ENCODE measurements around the gene GPBP1. TPM values are rescaled to one million over a fixed set of nuclear protein-coding genes. Genes with fewer than 3 reads are reported as not detected.
A peak's percentile ranks its signal among the peaks of the same experiment; 100 is the strongest.

GPBP1 gene, protein sequence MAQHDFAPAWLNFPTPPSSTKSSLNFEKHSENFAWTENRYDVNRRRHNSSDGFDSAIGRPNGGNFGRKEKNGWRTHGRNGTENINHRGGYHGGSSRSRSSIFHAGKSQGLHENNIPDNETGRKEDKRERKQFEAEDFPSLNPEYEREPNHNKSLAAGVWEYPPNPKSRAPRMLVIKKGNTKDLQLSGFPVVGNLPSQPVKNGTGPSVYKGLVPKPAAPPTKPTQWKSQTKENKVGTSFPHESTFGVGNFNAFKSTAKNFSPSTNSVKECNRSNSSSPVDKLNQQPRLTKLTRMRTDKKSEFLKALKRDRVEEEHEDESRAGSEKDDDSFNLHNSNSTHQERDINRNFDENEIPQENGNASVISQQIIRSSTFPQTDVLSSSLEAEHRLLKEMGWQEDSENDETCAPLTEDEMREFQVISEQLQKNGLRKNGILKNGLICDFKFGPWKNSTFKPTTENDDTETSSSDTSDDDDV
- 113 TPM for total RNA-seq (2013)
- polyA plus RNA-seq (10 to 100 TPM; 23.2 to 43.7 (median 30.9) TPM), polyA minus RNA-seq (22.3 and 35.4 TPM in 2 replicates), total RNA-seq (217 to 318 (median 261) reads per million in 11 experiments)

DNA sequence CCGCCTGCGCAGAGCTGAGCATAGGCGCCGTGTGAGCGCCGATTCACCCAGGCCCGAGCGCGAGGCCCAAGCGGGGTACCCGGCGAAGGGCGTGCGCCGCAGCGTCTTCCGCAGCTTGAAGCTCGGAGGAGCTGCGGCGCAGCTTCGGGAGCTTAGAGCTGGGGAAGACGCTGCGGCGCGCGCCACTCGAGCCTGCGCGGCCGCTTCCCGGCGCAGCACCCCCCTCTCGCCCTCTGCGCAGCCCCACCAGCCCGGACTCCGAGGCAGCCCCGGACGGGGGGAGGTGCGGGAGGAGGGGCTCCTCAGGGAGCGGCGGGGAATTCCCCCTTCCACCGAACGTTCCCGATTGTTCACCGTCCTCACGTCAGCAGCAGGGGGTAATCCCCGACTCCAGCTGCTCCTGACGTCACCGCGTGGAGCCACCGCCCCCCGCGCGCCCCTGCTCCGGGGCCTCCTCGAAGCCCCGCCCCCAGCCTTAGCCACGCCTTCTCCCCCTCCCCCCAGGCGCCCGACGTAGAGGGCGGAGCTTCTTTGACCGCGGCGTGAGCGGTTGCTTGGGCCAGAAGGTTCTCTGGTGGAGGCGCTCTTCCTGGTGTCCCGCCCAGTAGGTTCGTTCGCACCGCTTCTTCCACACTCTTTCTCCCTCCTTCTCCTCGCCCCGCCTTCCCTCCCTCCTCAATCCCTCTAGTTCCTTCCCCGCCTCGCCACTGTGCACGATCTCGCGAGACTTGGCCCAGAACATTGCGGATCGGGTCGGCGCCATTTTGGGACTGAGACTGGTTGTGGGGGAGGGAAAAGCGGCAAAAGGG, at the start of gene GPBP1:
GPBP1 (plus strand) TSS at position 741 of the 809 bp plus-strand sequence. CDS start 40,072 bp downstream, outside the sequence.
- H3K4me3 ChIP-seq (replicated peaks in 1 of 3; ENCODE audit: low read depth in 2 of 3, low read length in 3 of 3), result peak within 1 kb of the TSS; percentile 69 to 99 (median 93)
- H3K4me2 ChIP-seq (replicated peaks; ENCODE audit: extremely low read depth, low read length, poor library complexity, severe bottlenecking), result peak within 1 kb of the TSS; percentile 90
- Mint-ChIP-seq H3K36me3 (peaks cover 4 to 9% of the 10 kb centered on the region in 2 donors), H3K9me3 (peaks cover 0 to 4% (median 0%) of the 10 kb centered on the region in 7 donors), H3K4me3 (peak within 1 kb of the TSS; percentile 89 to 96), H3K27me3 (ENCODE audit: low read depth in 3 of 3) (peaks cover 0 to 2% (median 2%) of the 10 kb centered on the region in 3 donors), H3K27ac (peak within 1 kb of the TSS; percentile 99 to 100 (median 99)), H3K4me1 (peaks cover 39% of the 10 kb centered on the region)
- H4K20me1 ChIP-seq (ENCODE audit: insufficient read depth, low read length), result peaks cover 28% of the 10 kb centered on the region
- H3K9me3 ChIP-seq (replicated peaks in 1 of 2; ENCODE audit: control insufficient read depth in 1 of 2, insufficient read depth in 1 of 2, low read length in 2 of 2), result no peaks in the 10 kb centered on the region
- intact Hi-C loops (cut with micrococcal nuclease), result loop anchor here (2.0 to 10.0 kb wide), 5 partner anchors 34 to 1179 kb away; partner anchors contain the start of genes IL6ST (in 1 of the 2) and SETD9 (in 1 of the 2)
- TF ChIP-seq, protein P1, sequence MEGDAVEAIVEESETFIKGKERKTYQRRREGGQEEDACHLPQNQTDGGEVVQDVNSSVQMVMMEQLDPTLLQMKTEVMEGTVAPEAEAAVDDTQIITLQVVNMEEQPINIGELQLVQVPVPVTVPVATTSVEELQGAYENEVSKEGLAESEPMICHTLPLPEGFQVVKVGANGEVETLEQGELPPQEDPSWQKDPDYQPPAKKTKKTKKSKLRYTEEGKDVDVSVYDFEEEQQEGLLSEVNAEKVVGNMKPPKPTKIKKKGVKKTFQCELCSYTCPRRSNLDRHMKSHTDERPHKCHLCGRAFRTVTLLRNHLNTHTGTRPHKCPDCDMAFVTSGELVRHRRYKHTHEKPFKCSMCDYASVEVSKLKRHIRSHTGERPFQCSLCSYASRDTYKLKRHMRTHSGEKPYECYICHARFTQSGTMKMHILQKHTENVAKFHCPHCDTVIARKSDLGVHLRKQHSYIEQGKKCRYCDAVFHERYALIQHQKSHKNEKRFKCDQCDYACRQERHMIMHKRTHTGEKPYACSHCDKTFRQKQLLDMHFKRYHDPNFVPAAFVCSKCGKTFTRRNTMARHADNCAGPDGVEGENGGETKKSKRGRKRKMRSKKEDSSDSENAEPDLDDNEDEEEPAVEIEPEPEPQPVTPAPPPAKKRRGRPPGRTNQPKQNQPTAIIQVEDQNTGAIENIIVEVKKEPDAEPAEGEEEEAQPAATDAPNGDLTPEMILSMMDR (IDR thresholded peaks at IDR 0.05), result no peak
- H3K4me1 ChIP-seq (ENCODE audit: control insufficient read depth in 1 of 2, insufficient read depth in 2 of 2, low read length in 2 of 2), result peaks cover 46 to 55% of the 10 kb centered on the region in 2 donors
- H2AFZ ChIP-seq (ENCODE audit: insufficient read depth, low read depth, low read length, poor library complexity, severe bottlenecking), result peak within 1 kb of the TSS; percentile 72
- H3K36me3 ChIP-seq (replicated peaks in 1 of 2; ENCODE audit: control insufficient read depth in 1 of 2, insufficient read depth in 2 of 2, low read length in 2 of 2), result peaks cover 0 to 7% of the 10 kb centered on the region in 2 donors
- DNase-seq, result peak; percentile 98 to 99 (median 99)
- H3K27ac ChIP-seq (ENCODE audit: low read depth in 1 of 2, low read length in 2 of 2), result peak within 1 kb of the TSS; percentile 98 to 100
- no peaks in the 10 kb centered on the region for H3K27me3 ChIP-seq (ENCODE audit: control insufficient read depth in 2 of 2, insufficient read depth in 2 of 2, low read length in 2 of 2)
- H3K79me2 ChIP-seq (ENCODE audit: insufficient read depth, low read length), result peaks cover 46% of the 10 kb centered on the region
- peak within 1 kb of the TSS; percentile 97 for H3K9ac ChIP-seq (ENCODE audit: insufficient read depth, low read length, poor library complexity, severe bottlenecking)
- WGBS (ENCODE audit: insufficient coverage), result under 1% methylated on average over 61 of the region's 83 CpGs

DNA sequence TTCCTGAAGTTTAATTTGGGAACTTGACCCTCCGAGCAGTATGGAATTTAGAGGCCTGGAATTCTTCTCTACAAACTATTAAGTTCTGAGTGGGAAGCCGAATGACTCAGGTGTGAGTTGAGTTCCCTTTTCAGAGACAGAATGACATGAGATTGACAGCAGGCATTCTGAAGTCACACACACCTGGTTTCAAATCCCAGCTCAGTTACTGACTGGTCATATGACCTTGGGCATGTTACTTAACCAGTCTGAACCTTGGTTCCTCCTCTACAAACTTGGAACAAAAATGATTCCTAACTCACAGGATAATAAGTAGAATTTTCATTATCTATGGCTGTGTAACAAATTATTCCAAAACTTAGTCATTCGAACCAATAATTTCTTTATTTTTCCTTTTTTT, 45.5 kb upstream of the GPBP1 start:
- Histone ChIP-seq H2AFZ (ENCODE audit: insufficient read depth, low read depth, low read length, poor library complexity, severe bottlenecking) (no peak overlapping the region), H3K9ac (ENCODE audit: insufficient read depth, low read length, poor library complexity, severe bottlenecking) (no peak overlapping the region), H3K27me3 (ENCODE audit: control insufficient read depth in 2 of 2, insufficient read depth in 2 of 2, low read length in 2 of 2) (no peaks in the 10 kb centered on the region), H3K27ac (ENCODE audit: low read depth in 1 of 2, low read length in 2 of 2) (no peak overlapping the region), H3K9me3 (replicated peaks in 1 of 2; ENCODE audit: control insufficient read depth in 1 of 2, insufficient read depth in 1 of 2, low read length in 2 of 2) (peaks cover 0 to 9% of the 10 kb centered on the region in 2 donors), H4K20me1 (ENCODE audit: insufficient read depth, low read length) (no peaks in the 10 kb centered on the region), H3K4me1 (ENCODE audit: control insufficient read depth in 1 of 2, insufficient read depth in 2 of 2, low read length in 2 of 2) (no peaks in the 10 kb centered on the region), H3K4me3 (replicated peaks in 1 of 3; ENCODE audit: low read depth in 2 of 3, low read length in 3 of 3) (no peak overlapping the region), H3K36me3 (replicated peaks in 1 of 2; ENCODE audit: control insufficient read depth in 1 of 2, insufficient read depth in 2 of 2, low read length in 2 of 2) (no peaks in the 10 kb centered on the region), H3K4me2 (replicated peaks; ENCODE audit: extremely low read depth, low read length, poor library complexity, severe bottlenecking) (no peak overlapping the region), H3K79me2 (ENCODE audit: insufficient read depth, low read length) (no peaks in the 10 kb centered on the region)
- no CpG with 5 or more reads among the region's 3 CpGs for WGBS (ENCODE audit: insufficient coverage)
- H3K4me1 Mint-ChIP-seq, result no peaks in the 10 kb centered on the region
- peaks cover 0 to 16% (median 7%) of the 10 kb centered on the region in 7 donors for H3K9me3 Mint-ChIP-seq
- TF ChIP-seq, protein P1 (IDR thresholded peaks at IDR 0.05), result no peak
- no peak overlapping the region for H3K27ac Mint-ChIP-seq
- no peaks in the 10 kb centered on the region for H3K36me3 Mint-ChIP-seq
- H3K27me3 Mint-ChIP-seq (ENCODE audit: low read depth in 3 of 3), result peaks cover 1 to 4% (median 1%) of the 10 kb centered on the region in 3 donors
- no peak for DNase-seq
- intact Hi-C loops (cut with micrococcal nuclease), result no loop called here
- no peak overlapping the region for H3K4me3 Mint-ChIP-seq

All from CD14-positive monocyte (primary cell).